ENCODE data around the gene BAIAP2L1.

Gene BAIAP2L1

DNA sequence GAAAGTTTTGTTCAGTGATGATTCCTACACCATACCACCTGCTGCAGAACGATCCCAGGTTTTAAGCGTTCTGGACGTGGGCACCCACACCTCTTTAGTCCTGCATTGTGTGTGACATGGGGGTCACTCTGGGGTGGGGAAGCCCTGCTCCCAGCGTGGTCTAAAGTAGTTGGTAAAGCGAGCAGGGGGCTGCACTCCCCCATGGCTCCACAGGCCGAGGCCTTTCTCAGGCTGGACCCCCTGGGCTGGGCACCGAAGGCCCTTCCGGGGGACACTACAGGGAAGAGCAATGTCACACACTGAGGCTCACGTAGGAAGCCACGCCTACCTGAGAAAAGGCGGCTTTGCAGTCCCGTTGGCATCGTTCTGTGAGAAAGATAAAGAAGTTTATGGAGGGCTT lies 107.1 kb downstream of the BAIAP2L1 start:
- DNase-seq (ENCODE audit: low spot score): no peak

DNA sequence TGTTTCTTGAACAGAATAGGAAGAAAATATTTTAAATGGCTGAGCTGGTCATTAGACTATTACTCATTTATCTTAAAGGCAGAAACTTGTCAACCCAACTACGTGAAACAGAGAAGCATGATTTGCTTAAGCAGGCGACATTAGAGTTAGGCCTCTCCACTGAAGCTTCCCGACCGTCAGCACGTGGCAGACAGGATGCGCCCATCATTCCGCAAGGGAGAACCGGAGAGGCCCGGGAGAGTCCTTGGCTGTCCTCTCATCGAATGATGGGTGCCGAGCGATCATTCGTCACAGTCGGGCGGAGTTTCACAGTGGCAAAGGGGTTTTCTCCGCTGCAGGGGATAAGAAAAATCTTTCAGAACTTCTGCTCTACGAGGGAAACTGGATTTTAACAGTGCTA lies 107.6 kb downstream of the BAIAP2L1 start:
- DNase-seq (ENCODE audit: low spot score): no peak

DNA sequence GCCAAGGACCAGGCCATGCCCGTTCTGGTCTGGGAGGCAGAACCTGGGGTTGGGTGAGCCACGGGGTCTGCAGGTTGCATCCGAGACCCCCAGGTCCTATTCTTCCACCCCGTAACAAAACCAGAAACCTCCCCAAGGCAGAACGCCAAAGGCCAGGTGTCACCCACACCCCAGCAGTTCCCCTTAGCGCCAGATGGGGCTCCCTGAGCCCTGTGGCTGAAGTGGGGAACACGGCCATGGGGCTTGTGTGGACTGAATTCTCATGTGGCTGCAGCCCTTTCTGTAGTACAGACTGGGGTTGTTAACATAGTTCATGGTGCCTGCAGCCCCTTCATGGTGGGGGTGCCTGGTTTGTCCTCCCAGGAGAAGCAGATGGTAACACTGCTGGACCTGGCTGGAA lies 109.2 kb downstream of the BAIAP2L1 start:
- DNase-seq (ENCODE audit: low spot score): no peak

DNA sequence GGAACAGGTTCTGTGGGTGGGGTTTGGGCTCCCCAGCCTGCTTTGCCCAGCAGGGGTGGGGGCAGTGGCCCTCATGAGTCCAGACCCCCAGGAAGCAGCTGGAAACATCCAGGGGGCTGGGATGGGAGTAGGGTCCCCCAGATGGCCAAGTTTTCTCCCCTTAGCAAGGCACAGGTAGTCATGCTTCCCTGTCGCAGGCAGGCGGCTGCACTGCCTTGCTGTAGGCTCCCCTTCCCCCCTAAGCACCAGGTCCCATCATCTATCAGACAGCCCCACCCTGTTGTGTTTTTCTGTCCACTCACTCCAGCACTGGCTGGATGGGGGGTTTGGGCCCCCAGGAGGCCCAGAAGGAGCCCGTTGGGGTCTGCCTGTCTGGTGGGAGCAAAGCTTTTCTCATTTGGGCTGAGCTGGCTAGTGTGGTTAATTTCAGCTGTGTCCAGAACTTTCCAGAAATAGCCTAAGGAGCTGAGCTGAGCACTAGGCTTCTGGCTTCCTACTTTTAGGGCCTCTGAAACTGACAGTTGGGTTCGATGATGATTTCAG lies 111.5 kb downstream of the BAIAP2L1 start:
- DNase-seq (ENCODE audit: low spot score): no peak

DNA sequence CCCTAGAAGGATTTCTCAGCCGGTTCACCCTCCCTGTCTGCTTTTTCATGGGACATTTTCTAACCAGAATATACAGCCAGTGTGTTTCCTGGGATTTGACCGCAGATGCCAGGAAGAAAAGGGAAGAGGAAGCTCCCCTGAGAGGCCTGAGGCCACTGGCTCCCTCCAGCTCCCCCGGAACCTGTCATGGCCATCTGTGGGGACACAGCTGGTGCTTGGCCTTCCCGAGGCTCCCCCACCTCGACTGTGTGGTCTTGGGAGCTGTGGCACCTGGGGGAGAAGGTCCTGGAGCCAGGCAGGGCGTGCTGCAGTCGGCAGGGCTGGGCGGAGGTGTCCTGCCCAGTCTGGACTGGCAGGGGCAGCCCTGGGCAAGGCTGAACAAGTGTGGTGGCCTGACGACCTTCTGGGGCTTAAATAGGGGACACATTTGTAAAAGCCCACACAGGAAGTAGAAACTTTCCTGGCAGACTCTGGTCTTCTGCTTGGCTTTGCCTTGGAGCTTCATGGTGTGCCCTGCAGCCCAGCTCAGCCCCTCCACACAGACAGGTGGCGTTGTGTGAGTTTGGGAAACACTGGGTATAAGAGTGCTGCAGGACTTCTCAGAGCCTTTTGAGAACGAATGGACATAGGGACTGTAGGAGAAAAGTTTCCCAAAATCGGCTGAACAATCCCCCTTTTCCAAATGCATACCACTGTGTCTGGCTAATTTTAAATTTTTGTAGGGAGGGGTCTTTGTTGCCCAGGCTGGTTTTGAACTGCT lies 112.6 kb downstream of the BAIAP2L1 start:
- DNase-seq (ENCODE audit: low spot score): no peak

DNA sequence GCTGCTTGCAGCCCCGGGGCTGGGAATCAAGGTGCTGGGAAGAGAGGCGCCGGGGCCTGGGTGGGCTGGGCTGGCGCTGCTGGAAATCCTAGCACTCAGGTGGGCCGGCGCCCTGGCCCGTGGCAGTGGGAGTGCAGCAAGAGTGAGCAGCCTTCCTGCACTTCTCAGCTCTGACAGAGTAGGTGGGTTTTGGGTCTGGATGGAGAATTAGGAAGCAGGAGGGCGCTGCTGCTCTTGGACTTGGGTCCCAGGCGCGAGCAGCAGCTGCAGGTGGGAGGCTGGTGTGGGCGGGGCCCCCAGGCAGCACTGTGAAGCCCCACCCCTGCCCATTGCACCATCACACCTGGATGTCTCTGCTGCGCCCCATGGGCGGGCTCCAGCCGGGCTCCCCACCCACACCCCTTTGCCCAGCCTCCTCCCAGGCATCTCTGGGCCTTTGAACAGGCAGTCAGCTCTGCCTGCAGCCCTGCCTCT lies 113.4 kb downstream of the BAIAP2L1 start:
- no peak for DNase-seq (ENCODE audit: low spot score)

DNA sequence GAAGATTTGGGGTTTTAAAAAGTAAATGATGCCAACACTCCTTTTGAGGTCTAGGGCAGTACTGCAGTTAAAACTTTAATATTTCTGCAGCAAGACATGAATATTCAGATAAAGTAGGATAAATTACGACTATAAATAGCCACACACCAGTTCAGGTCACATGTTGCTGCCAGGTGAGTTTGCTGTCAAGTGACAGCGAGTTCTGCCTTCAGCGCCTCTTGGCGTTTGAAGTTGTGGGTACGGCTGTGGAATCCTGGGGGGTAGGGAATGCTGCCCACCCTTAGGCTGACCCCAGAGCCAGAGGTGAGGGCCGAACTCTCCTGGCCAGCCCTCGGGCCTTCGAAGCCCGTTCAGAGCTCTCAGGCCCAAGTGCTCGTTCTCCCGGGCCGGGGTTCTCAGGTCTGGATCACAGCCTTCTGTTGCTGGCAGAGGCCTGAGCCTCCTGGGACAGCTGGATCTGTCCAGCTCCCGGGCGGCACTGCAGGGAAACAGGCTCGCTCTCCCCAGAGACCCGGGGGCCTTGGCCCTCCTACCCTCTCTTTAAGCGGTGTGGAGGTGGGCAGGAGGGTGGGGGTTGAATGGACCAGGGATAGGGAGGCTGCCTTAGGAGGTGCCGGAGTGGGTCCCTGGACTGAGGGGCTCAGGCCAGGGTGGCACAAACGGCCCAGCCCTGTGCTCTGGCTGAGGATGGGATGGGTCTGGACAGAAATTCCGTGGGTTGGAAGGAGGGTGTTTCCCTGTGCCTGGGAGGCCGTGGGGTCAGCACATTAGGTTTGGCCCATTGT lies 114.0 kb downstream of the BAIAP2L1 start:
- DNase-seq (ENCODE audit: low spot score): no peak

DNA sequence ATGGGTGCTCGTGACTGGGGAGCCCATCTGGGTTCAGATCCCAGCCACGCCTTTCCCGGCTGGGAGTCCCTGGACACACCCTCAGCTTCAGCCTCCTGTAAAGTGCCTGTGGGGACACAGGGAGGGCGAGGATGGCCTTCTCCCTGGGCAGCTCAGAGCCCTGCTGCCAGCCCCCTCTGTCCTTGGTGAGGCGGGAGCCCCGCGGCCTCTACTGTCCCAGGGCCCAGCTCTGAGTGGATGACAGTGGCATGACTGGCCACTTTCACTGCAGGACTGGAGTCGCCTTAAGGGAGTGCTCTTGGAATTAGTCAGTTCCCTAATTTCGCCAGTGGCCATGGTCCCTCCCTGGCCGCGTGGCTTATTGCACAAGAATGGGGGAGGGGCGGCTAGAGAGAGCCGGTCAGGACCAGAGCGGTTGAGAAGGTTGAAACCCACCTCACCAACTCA lies 114.8 kb downstream of the BAIAP2L1 start:
- DNase-seq (ENCODE audit: low spot score): no peak

DNA sequence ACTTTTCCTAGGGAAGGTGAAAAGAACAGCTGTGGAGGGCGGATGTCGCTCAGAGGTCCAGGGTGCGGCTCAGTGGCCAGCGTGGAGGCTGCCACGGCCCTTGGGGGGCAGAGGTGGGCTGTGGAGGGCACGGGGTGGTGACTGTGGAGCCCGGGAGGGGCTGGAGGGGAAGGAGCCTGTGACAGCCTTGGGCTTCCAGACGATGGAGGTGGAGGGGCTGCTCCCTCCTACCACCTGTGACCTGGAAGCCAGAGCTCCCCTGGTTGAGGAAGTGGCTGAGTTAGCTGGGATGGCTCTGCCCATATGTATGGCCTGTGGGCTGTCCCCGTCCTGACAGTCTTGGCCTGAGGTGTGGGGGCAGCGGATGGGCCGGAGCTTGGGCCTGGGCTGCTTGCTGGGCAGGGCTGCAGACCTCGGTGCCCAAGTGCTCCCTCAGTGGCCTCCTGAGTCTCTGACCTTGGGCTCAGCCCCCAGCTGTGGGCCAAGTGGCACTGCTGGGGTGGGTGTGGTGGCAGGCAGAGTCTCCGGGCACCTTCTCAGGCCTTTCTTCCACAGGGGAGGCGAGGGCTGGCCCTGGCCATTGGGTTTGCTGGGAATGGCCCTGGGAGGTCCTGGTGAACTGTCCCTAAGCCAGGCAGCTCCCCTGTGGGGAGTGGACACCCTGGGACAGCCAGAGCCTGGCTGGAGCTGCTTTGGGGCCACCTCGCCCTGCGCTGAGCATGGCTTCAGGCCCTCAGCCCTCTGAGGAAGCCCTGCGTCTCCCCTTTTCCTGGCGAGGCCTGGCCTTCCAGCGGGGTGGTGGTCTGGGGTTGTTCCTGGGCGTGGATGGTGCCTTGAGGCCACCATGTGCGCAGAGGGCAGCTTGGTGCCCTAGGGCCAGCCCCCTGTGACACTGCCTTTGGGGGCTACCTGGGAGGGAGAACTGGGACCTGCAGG lies 115.5 kb downstream of the BAIAP2L1 start:
- DNase-seq (ENCODE audit: low spot score): no peak

DNA sequence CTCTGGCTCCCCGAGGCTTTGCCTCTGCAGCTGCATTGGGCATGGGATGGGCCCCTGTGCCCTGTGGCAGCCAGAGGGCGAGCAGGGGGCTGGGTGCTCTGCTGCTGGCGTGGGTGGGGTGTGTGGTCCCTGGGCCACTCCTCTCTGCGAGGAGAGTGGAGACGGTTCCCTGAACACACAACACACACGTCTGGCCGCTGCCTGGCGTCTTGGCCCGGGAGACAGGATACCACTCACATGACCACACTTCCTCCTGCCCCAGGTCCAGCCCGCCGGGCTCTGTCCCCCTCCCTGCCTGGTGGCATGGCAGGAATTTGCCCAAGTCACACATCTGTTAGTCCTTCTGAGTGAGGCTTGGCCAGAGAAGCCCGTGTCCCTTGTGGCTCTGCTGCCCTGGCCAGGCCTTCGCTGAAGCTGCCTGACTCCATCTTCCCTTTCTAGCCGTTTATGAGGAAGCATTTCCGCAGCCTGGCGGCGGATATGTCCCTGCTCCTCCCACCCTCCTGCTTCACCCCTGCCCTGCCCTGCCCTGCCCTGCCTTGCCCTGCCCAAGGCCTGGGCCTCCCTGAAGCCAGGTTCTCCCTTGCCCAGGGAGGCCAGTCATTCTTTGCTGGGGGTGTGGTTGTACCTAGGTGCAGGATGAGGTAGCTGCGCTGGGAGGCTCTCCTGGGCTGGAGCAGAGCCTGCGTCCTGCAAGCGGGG lies 116.4 kb downstream of the BAIAP2L1 start:
- DNase-seq (ENCODE audit: low spot score): peak; percentile 49

DNA sequence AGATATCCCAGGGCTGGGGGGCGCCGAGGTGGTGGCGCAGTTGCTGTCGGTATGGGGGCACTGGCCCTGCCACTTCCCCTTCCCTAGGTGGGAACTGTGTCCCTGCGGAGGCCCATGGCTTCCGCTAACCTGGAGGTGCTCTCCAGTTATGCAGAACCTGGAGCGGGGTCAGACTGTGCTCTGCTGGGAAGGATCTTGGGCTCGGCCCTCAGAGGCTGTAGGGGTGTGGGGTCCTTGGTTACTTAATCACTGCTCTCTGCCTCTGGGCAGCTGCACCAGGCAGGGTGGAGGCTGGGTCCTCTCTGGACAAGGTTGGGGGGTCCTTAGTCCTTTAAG lies 117.0 kb downstream of the BAIAP2L1 start:
- no peak for DNase-seq (ENCODE audit: low spot score)

DNA sequence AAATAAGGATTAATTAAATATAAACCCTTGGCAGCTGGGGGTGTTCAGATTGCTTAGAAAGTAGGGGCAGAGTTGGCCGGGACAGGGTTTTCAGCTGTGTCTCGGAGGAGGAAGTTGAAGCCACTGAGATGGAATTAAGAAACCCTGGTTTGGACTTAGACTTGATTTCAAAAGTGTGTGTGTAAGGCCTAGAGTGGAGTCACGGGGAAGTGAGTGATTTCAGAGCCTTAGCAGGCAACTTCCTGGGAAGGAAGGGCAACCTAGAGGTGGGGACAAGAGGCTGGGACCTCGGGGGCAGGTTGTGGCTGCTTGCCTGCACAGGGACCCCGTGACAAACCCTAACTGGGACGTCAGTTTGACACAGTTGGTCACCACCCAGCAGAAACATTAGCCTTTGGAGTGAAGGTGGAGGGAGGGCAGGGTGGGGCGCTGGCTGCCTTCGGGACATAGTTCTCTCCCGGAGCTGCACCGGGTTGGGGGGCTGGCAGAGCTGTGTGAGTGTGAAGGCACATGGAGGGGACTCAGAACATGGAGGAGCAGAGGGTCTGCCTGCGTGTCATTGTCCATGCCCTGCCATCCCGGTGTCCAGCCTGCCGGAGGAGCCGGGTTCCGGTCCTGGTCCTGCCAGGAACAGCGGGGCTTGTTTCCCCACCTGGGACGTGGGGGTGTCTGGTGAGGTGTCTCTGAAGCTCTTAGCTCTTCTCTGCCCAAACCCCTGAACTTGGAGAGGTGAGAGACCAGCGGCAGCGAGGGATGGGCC lies 117.6 kb downstream of the BAIAP2L1 start:
- DNase-seq (ENCODE audit: low spot score): peak; percentile 53

DNA sequence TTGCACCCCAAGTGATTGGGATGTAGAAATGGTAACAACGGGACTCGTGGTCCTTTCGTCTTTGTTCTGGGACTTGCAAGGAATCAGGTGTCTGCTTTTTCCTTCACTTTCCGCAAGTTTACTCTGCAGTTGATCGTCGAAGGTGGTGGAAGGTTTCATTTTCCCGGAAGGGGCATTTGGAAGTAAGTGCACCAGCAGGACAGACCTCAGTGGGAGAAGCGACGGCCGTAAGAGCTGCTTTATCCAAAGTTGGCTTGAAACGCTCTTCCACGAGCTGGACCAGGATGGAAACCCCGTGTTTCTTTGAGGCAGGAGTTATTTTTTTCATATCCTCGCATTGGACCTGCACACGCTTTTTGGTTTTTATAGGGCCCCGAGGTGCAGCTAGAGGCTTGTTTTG lies 118.2 kb downstream of the BAIAP2L1 start:
- no peak for DNase-seq (ENCODE audit: low spot score)

DNA sequence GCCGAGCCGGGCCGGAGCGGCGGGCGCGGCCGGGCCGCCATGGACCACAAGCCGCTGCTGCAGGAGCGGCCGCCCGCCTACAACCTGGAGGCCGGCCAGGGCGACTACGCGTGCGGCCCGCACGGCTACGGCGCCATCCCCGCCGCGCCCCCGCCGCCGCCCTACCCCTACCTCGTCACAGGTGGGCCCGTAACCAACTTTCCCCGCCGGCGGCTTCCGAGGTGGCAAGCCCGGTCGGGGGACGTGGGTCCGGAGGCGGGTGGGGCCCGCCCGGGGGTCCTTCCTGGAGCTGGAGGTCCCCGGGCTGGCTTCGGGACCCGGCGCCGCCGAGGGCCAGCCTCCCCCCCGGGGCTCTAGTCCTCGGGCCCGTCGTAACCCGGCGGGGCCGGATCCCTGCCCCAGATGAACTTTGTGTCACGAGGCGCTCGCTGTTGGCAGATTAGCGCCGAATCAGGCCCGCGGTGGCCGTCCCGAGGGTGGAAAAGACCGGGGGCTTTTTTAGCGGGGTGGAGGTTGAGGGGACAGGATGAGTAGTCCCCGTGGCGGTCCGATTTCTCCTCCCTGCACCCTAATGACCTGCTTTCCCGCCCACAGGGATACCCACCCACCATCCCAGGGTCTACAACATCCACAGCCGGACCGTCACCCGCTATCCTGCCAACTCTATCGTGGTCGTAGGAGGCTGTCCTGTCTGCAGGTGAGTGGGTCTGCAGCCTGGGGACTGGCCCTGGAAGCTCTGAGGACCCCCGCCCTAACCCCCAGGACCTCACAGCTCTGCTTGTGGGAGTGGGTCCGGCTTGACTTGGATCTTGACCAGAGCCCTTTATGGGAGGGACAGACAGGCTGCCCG lies 118.9 kb downstream of the BAIAP2L1 start:
- DNase-seq (ENCODE audit: low spot score): peak; percentile 54

DNA sequence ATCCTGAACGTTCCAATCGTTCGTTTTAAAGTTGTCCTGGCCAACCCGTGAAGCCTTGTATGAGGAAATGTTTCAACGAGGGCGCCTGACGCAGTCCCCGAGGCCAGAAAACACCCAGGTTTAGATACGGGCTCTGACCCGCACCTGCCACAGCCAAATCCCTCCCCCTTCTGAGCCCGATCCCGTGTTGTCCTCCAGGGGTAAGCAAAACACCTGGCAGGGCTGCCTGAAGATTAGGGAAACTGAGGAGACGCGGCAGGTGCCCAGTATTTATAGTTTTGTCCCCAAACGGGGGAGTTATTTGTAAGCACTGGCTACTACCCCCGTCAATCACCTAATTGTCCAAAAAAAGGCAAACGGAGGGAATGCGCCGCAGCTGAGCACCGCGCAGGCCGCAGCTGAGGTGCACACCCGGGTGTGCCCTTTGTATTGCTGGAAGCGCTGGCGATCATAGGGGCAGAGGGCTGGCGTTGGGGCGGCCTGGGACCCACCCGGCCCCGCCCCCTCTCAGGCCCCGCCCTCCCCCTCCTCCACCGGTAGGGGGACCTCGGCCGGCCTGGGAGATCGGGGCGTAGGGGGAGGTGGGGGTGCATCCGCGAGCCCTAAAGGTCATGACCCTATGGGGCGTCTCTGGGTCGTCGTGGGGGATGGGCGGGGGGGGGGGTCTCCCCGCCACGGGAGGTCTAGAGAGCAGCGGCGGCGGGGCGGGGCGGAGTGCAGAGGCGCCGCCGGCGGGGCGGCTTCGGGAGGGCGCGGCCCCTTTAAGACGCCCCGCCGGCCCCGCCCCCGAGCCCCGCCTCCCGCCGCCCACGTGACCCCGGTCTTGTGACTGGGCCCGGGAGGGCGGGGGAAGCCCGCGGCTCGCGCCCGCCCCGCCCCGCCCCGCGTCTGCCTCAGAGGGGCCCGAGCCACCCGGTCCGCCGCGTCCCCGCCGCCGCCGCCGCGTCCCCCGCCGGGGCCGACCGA lies 119.8 kb downstream of the BAIAP2L1 start, which contains the start of gene BRI3:
BRI3 (plus strand) TSS at position 896 of the 966 bp plus-strand sequence. CDS start 110 bp downstream, outside the sequence.
- peak; percentile 89 for DNase-seq (ENCODE audit: low spot score)

DNA sequence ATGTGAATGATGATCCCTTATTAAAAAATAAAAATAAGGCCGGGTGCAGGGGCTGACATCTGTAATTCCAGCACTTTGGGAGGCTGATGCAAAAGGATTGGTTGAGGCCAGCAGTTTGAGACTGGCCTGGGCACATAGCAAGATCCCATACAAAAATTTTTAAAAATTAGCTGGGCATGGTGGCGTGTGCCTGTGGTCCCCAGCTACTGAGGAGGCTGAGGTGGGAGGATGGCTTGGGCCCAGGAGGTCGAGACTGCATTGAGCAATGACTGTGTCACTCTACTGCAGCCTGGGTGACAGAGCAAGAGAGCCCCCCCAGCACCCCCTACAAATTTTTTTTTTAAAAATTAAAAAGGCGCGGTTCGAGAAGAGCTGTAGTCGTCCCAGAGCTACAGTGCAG lies 120.6 kb downstream of the BAIAP2L1 start:
- no peak for DNase-seq (ENCODE audit: low spot score)

DNA sequence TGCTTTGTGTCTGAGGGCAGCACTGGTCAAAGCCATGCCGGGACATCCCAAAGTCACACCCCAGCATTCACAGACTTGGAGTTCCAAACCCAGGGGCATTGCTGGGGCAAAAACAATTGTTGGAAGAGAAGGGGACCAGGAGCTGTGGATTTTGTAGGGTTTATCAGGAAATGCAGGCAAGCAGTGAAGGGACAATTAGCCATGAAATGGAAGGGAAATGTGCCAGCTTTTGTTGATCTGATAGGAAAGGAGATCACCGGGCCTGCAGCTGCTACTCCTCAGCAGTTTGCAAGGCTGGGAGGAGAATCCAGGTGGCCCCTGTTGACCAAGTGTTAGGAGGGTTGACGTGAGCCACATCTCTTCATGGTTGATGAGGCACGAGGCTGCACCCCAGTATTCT lies 122.0 kb downstream of the BAIAP2L1 start:
- DNase-seq (ENCODE audit: low spot score): no peak

DNA sequence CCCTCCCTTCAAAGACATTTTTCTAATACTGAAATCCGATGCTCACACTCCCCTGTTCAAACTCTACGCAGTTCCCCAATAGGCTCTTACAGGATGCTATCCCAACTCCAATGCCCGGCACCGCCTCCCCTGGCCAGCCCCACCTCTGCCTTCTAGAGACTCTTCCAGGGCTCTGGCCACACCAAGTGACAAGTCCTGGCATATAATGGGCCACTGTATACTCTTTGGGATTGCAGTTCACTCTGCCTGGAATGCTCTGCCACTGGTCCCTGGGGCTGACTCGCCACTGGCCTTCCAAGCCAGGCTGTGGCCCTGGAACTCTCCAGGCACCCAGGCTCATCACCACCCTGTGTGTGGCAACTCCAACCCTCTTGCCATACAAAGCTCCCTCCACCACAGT lies 122.5 kb downstream of the BAIAP2L1 start:
- no peak for DNase-seq (ENCODE audit: low spot score)
